GM23338 (cell line): ENCODE results near the gene PCNX1. TPM values are rescaled to one million over a fixed set of nuclear protein-coding genes. Genes with fewer than 3 reads are reported as not detected.

Experiments
- ATAC-seq: fragments of 200-7000 bp; cut with Tn5 transposase; 3 replicates; pipeline ENCODE4 v1.9.1; 2020
- DNase-seq: peaks from one replicate; pipeline ENCODE4 v3.0.0-alpha.2; 2015; ENCODE audit warnings: low spot score
- H2AFZ ChIP-seq: fragments of 200-600 bp; sonication (generic); 2 replicates; pipeline ENCODE4 v1.8.0; 2016; ENCODE audit warnings: antibody characterized with exemption, mild to moderate bottlenecking, moderate library complexity
- H3F3A ChIP-seq: fragments of 200-600 bp; sonication (generic); replicated peaks from 2 replicates; pipeline ENCODE4 v1.8.0; 2017; ENCODE audit warnings: antibody characterized with exemption, mixed run types, low read depth
- H3K27ac ChIP-seq: fragments of 200-600 bp; sonication (generic); 2 replicates; pipeline ENCODE4 v1.6.1; 2016; ENCODE audit warnings: low read depth
- H3K27me3 ChIP-seq: fragments of 200-600 bp; sonication (generic); 2 replicates; pipeline ENCODE4 v1.8.0; 2016; ENCODE audit warnings: mild to moderate bottlenecking, mixed run types, moderate library complexity; ENCODE audit not compliant: insufficient read depth
- H3K36me3 ChIP-seq: fragments of 200-600 bp; sonication (generic); 2 replicates; pipeline ENCODE4 v1.8.0; 2016; ENCODE audit warnings: mild to moderate bottlenecking; ENCODE audit not compliant: insufficient read depth
- H3K4me1 ChIP-seq: fragments of 200-600 bp; sonication (generic); 2 replicates; pipeline ENCODE4 v1.8.0; 2016; ENCODE audit warnings: mild to moderate bottlenecking, moderate library complexity; ENCODE audit not compliant: insufficient read depth
- H3K4me2 ChIP-seq: fragments of 200-600 bp; sonication (generic); 2 replicates; pipeline ENCODE4 v1.7.1; 2017; ENCODE audit warnings: mixed run types
- H3K4me3 ChIP-seq: fragments of 200-600 bp; sonication (generic); 2 replicates; pipeline ENCODE4 v1.6.1; 2016; ENCODE audit warnings: mixed run types
- H3K79me2 ChIP-seq: fragments of 200-600 bp; sonication (generic); replicated peaks from 2 replicates; pipeline ENCODE4 v1.8.0; 2017; ENCODE audit warnings: mild to moderate bottlenecking; ENCODE audit not compliant: insufficient read depth
- H3K9me2 ChIP-seq: fragments of 200-600 bp; sonication (generic); 2 replicates; pipeline ENCODE4 v1.8.0; 2017; ENCODE audit not compliant: insufficient read depth
- H4K20me1 ChIP-seq: fragments of 200-600 bp; sonication (generic); replicated peaks from 2 replicates; pipeline ENCODE4 v1.8.0; 2017; ENCODE audit warnings: mild to moderate bottlenecking; ENCODE audit not compliant: insufficient read depth
- H3K27ac Mint-ChIP-seq: 2 replicates; pipeline ENCODE4 v1.8.0; 2020; ENCODE audit warnings: inconsistent platforms, mild to moderate bottlenecking, moderate library complexity, mixed read lengths
- H3K27me3 Mint-ChIP-seq: 3 replicates; pipeline ENCODE4 v1.8.0; 2022; ENCODE audit warnings: low read depth, mild to moderate bottlenecking, moderate library complexity, mixed read lengths, inconsistent platforms; ENCODE audit not compliant: insufficient read depth, poor library complexity
- H3K36me3 Mint-ChIP-seq: 3 replicates; pipeline ENCODE4 v1.8.0; 2021; ENCODE audit warnings: low read depth, mild to moderate bottlenecking, inconsistent platforms, moderate library complexity, mixed read lengths
- H3K4me1 Mint-ChIP-seq: 3 replicates; pipeline ENCODE4 v1.8.0; 2020; ENCODE audit warnings: mild to moderate bottlenecking, inconsistent platforms, mixed read lengths
- H3K4me3 Mint-ChIP-seq: 3 replicates; pipeline ENCODE4 v1.8.0; 2021; ENCODE audit warnings: moderate library complexity, mild to moderate bottlenecking, inconsistent platforms, mixed read lengths
- H3K9me3 Mint-ChIP-seq: 3 replicates; pipeline ENCODE4 v1.8.0; 2020; ENCODE audit warnings: moderate library complexity, mild to moderate bottlenecking, inconsistent platforms, mixed read lengths
- CREB1 ChIP-seq: fragments of 250-450 bp; sonication (Bioruptor Pico); IDR thresholded peaks from 2 replicates; pipeline ENCODE4 v1.5.0; 2020; ENCODE audit warnings: low read depth, mild to moderate bottlenecking, moderate library complexity
- EZH2 ChIP-seq: fragments of 200-600 bp; sonication (generic); IDR thresholded peaks from one replicate; pipeline ENCODE4 v1.8.0; 2017; ENCODE audit warnings: antibody characterized with exemption, mild to moderate bottlenecking, low read depth; ENCODE audit not compliant: unreplicated experiment
- EZH2phosphoT487 ChIP-seq: fragments of 200-600 bp; sonication (generic); IDR thresholded peaks from one replicate; pipeline ENCODE4 v1.8.1; 2018; ENCODE audit warnings: antibody characterized with exemption; ENCODE audit not compliant: unreplicated experiment
- JUNB ChIP-seq: IDR thresholded peaks from one replicate; pipeline ENCODE4 v1.6.1; 2016; ENCODE audit warnings: antibody characterized with exemption; ENCODE audit not compliant: unreplicated experiment
- NANOG ChIP-seq: IDR thresholded peaks from 2 replicates; pipeline ENCODE4 v1.6.1; 2016; ENCODE audit warnings: antibody characterized with exemption, borderline replicate concordance
- POLR2AphosphoS5 ChIP-seq: IDR thresholded peaks from 2 replicates; pipeline ENCODE4 v1.6.1; 2016; ENCODE audit warnings: antibody characterized with exemption, low read depth
- STAT1 ChIP-seq: IDR thresholded peaks from one replicate; pipeline ENCODE4 v1.6.1; 2016; ENCODE audit warnings: antibody characterized with exemption; ENCODE audit not compliant: unreplicated experiment
- ZNF114 ChIP-seq: fragments of 250-450 bp; sonication (Bioruptor Pico); IDR thresholded peaks from 2 replicates; pipeline ENCODE4 v1.5.0; 2020; ENCODE audit warnings: mild to moderate bottlenecking, moderate library complexity
- ZNF331 ChIP-seq: fragments of 250-450 bp; sonication (Bioruptor Pico); IDR thresholded peaks from 2 replicates; pipeline ENCODE4 v1.5.0; 2020; ENCODE audit warnings: low read depth, mild to moderate bottlenecking, moderate library complexity
- polyA plus RNA-seq: library from polyadenylated mRNA; unstranded; fragments of >200 nt; fragmentation: Nextera tagmentation; extraction: Ambion mirVana; gene quantifications from 2 replicates; pipeline ENCODE4 v1.2.1, GENCODE V29; 2016
- total RNA-seq: library from RNA; depleted of rRNA; stranded (reverse); fragments of >200 nt; shearing (Covaris generic); gene quantifications from 2 replicates; pipeline ENCODE4 v1.2.3, GENCODE V29; 2014
- TF ChIP-seq, protein P1 (sequence below), 2 experiments: fragments of 200-600 bp in 1 of 2; sonication (generic) in 1 of 2; conservative IDR thresholded peaks; 2 replicates each; pipeline versions ENCODE4 v1.5.1 to v1.6.1; 2016 to 2017; ENCODE audit warnings: antibody characterized with exemption in 2 of 2, low read depth in 2 of 2, mild to moderate bottlenecking in 2 of 2, moderate library complexity in 1 of 2
- TF ChIP-seq, protein P2 (sequence below): fragments of 250-450 bp; sonication (Bioruptor Pico); IDR thresholded peaks from 2 replicates; pipeline ENCODE4 v1.5.0; 2020; ENCODE audit warnings: mild to moderate bottlenecking, moderate library complexity
- TF ChIP-seq, protein P3 (sequence below): IDR thresholded peaks from 2 replicates; pipeline ENCODE4 v1.6.1; 2016; ENCODE audit warnings: antibody characterized with exemption
- TF ChIP-seq, protein P4 (sequence below): IDR thresholded peaks from one replicate; pipeline ENCODE4 v1.6.1; 2018; ENCODE audit warnings: antibody characterized with exemption; ENCODE audit not compliant: unreplicated experiment

PCNX1 gene
- total and polyA plus RNA-seq, 2 experiments from 2014 or later = 19.4 to 53.1 TPM

DNA sequence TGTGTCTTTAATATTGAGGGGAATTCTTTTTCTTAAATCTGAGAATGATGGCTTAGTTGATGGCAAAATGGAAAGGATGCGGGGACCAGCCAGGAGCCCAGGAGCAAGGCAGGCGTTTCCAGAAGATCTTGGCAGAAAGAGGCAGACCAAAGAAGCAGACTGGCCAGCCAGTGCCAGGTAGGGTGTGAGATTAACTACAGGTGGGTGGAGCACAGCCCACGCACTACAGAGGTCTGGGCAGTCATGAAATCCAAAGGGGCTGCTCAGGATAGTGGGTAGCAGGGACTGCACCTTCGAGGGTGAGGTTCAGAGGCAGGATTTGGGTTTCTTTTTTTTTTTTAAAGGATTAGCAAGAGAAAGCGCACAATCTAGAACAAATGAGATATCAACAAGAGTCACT lies 17.7 kb upstream of the PCNX1 start:
- Histone ChIP-seq H3K4me1 (peaks cover 12% of the 10 kb centered on the region), H3K4me2 (no peak overlapping the region), H3K79me2 (no peaks in the 10 kb centered on the region), H3K9me2 (no peaks in the 10 kb centered on the region), H3K4me3 (no peak overlapping the region), H4K20me1 (no peaks in the 10 kb centered on the region), H2AFZ (peak overlapping the region; percentile 90), H3K36me3 (no peaks in the 10 kb centered on the region), H3F3A (no peaks in the 10 kb centered on the region), H3K27me3 (no peaks in the 10 kb centered on the region), H3K27ac (no peak overlapping the region)
- no peak overlapping the region for H3K4me3 Mint-ChIP-seq
- TF ChIP-seq POLR2AphosphoS5 (no peak), STAT1 (no peak), EZH2phosphoT487 (no peak), ZNF114 (CRISPR knock-in tag) (no peak), EZH2 (no peak), CREB1 (CRISPR knock-in tag) (no peak), ZNF331 (no peak), NANOG (no peak), JUNB (no peak)
- TF ChIP-seq, protein P1, sequence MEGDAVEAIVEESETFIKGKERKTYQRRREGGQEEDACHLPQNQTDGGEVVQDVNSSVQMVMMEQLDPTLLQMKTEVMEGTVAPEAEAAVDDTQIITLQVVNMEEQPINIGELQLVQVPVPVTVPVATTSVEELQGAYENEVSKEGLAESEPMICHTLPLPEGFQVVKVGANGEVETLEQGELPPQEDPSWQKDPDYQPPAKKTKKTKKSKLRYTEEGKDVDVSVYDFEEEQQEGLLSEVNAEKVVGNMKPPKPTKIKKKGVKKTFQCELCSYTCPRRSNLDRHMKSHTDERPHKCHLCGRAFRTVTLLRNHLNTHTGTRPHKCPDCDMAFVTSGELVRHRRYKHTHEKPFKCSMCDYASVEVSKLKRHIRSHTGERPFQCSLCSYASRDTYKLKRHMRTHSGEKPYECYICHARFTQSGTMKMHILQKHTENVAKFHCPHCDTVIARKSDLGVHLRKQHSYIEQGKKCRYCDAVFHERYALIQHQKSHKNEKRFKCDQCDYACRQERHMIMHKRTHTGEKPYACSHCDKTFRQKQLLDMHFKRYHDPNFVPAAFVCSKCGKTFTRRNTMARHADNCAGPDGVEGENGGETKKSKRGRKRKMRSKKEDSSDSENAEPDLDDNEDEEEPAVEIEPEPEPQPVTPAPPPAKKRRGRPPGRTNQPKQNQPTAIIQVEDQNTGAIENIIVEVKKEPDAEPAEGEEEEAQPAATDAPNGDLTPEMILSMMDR (conservative IDR thresholded peaks at IDR 0.05; ENCODE audit: low read depth in 2 of 2) = no peak
- TF ChIP-seq, protein P2, sequence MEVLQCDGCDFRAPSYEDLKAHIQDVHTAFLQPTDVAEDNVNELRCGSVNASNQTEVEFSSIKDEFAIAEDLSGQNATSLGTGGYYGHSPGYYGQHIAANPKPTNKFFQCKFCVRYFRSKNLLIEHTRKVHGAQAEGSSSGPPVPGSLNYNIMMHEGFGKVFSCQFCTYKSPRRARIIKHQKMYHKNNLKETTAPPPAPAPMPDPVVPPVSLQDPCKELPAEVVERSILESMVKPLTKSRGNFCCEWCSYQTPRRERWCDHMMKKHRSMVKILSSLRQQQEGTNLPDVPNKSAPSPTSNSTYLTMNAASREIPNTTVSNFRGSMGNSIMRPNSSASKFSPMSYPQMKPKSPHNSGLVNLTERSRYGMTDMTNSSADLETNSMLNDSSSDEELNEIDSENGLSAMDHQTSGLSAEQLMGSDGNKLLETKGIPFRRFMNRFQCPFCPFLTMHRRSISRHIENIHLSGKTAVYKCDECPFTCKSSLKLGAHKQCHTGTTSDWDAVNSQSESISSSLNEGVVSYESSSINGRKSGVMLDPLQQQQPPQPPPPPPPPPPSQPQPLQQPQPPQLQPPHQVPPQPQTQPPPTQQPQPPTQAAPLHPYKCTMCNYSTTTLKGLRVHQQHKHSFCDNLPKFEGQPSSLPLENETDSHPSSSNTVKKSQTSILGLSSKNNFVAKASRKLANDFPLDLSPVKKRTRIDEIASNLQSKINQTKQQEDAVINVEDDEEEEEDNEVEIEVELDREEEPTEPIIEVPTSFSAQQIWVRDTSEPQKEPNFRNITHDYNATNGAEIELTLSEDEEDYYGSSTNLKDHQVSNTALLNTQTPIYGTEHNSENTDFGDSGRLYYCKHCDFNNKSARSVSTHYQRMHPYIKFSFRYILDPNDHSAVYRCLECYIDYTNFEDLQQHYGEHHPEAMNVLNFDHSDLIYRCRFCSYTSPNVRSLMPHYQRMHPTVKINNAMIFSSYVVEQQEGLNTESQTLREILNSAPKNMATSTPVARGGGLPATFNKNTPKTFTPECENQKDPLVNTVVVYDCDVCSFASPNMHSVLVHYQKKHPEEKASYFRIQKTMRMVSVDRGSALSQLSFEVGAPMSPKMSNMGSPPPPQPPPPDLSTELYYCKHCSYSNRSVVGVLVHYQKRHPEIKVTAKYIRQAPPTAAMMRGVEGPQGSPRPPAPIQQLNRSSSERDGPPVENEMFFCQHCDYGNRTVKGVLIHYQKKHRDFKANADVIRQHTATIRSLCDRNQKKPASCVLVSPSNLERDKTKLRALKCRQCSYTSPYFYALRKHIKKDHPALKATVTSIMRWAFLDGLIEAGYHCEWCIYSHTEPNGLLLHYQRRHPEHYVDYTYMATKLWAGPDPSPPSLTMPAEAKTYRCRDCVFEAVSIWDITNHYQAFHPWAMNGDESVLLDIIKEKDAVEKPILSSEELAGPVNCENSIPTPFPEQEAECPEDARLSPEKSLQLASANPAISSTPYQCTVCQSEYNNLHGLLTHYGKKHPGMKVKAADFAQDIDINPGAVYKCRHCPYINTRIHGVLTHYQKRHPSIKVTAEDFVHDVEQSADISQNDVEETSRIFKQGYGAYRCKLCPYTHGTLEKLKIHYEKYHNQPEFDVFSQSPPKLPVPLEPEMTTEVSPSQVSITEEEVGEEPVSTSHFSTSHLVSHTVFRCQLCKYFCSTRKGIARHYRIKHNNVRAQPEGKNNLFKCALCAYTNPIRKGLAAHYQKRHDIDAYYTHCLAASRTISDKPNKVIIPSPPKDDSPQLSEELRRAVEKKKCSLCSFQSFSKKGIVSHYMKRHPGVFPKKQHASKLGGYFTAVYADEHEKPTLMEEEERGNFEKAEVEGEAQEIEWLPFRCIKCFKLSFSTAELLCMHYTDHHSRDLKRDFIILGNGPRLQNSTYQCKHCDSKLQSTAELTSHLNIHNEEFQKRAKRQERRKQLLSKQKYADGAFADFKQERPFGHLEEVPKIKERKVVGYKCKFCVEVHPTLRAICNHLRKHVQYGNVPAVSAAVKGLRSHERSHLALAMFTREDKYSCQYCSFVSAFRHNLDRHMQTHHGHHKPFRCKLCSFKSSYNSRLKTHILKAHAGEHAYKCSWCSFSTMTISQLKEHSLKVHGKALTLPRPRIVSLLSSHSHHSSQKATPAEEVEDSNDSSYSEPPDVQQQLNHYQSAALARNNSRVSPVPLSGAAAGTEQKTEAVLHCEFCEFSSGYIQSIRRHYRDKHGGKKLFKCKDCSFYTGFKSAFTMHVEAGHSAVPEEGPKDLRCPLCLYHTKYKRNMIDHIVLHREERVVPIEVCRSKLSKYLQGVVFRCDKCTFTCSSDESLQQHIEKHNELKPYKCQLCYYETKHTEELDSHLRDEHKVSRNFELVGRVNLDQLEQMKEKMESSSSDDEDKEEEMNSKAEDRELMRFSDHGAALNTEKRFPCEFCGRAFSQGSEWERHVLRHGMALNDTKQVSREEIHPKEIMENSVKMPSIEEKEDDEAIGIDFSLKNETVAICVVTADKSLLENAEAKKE (CRISPR knock-in tag) = no peak
- TF ChIP-seq, protein P3, sequence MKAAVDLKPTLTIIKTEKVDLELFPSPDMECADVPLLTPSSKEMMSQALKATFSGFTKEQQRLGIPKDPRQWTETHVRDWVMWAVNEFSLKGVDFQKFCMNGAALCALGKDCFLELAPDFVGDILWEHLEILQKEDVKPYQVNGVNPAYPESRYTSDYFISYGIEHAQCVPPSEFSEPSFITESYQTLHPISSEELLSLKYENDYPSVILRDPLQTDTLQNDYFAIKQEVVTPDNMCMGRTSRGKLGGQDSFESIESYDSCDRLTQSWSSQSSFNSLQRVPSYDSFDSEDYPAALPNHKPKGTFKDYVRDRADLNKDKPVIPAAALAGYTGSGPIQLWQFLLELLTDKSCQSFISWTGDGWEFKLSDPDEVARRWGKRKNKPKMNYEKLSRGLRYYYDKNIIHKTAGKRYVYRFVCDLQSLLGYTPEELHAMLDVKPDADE = no peak
- TF ChIP-seq, protein P4, sequence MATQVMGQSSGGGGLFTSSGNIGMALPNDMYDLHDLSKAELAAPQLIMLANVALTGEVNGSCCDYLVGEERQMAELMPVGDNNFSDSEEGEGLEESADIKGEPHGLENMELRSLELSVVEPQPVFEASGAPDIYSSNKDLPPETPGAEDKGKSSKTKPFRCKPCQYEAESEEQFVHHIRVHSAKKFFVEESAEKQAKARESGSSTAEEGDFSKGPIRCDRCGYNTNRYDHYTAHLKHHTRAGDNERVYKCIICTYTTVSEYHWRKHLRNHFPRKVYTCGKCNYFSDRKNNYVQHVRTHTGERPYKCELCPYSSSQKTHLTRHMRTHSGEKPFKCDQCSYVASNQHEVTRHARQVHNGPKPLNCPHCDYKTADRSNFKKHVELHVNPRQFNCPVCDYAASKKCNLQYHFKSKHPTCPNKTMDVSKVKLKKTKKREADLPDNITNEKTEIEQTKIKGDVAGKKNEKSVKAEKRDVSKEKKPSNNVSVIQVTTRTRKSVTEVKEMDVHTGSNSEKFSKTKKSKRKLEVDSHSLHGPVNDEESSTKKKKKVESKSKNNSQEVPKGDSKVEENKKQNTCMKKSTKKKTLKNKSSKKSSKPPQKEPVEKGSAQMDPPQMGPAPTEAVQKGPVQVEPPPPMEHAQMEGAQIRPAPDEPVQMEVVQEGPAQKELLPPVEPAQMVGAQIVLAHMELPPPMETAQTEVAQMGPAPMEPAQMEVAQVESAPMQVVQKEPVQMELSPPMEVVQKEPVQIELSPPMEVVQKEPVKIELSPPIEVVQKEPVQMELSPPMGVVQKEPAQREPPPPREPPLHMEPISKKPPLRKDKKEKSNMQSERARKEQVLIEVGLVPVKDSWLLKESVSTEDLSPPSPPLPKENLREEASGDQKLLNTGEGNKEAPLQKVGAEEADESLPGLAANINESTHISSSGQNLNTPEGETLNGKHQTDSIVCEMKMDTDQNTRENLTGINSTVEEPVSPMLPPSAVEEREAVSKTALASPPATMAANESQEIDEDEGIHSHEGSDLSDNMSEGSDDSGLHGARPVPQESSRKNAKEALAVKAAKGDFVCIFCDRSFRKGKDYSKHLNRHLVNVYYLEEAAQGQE = no peak
- no peak for DNase-seq
- H3K4me1 Mint-ChIP-seq = peaks cover 20% of the 10 kb centered on the region
- no peaks in the 10 kb centered on the region for H3K9me3 Mint-ChIP-seq
- no peaks in the 10 kb centered on the region for H3K36me3 Mint-ChIP-seq
- peak; percentile 22; the same call in 1 of the 3 replicates for ATAC-seq
- no peak overlapping the region for H3K27ac Mint-ChIP-seq
- H3K27me3 Mint-ChIP-seq = peaks cover 4% of the 10 kb centered on the region
